Right atrium auricular region (tissue), 2 donors: Measurements from ENCODE around the gene ASAP2. TPM values are rescaled to one million over a fixed set of nuclear protein-coding genes. Genes with fewer than 3 reads are reported as not detected.

Experiments used
- DNase-seq: peaks from one replicate; pipeline ENCODE4 v3.0.0-alpha.2; 2019; ENCODE audit warnings: low spot score
- H3K27ac ChIP-seq, 2 donors: fragments of 200-600 bp; sonication (generic); 1 replicate in 1 of 2; 2 replicates in 1 of 2; pipeline ENCODE4 v1.5.1; 2016 to 2019
- H3K27me3 ChIP-seq, 2 donors: fragments of 200-600 bp; sonication (generic); one replicate each; pipeline versions ENCODE4 v1.5.1 to v1.6.0; 2017 to 2019
- H3K36me3 ChIP-seq: fragments of 200-600 bp; sonication (generic); one replicate; pipeline ENCODE4 v1.5.1; 2016
- H3K4me1 ChIP-seq, 2 donors: fragments of 200-600 bp; sonication (generic); one replicate each; pipeline versions ENCODE4 v1.5.1 to v1.6.0; 2017 to 2019
- H3K4me3 ChIP-seq, 2 donors: fragments of 200-600 bp; sonication (generic); 1 replicate in 1 of 2; 2 replicates in 1 of 2; pipeline ENCODE4 v1.5.1; 2017 to 2019; ENCODE audit warnings: mild to moderate bottlenecking in 1 of 2, moderate library complexity in 1 of 2
- H3K9me3 ChIP-seq, 2 donors: fragments of 200-600 bp; sonication (generic); one replicate each; pipeline ENCODE4 v1.5.1; 2019
- total RNA-seq, 2 donors: library from RNA; depleted of rRNA; stranded (reverse); fragments of >200 nt; gene quantifications; one replicate each; pipeline ENCODE4 v1.1.0, GENCODE V29; 2016
- TF ChIP-seq, protein P1 (sequence below), 2 donors: fragments of 200-600 bp; sonication (generic); IDR thresholded peaks; one replicate each; pipeline ENCODE4 v1.5.1; 2019; ENCODE audit warnings: antibody characterized with exemption in 2 of 2

Gene ASAP2
- total RNA-seq, 2 donors from 2014 or later, result 13.2 to 20.3 TPM

DNA sequence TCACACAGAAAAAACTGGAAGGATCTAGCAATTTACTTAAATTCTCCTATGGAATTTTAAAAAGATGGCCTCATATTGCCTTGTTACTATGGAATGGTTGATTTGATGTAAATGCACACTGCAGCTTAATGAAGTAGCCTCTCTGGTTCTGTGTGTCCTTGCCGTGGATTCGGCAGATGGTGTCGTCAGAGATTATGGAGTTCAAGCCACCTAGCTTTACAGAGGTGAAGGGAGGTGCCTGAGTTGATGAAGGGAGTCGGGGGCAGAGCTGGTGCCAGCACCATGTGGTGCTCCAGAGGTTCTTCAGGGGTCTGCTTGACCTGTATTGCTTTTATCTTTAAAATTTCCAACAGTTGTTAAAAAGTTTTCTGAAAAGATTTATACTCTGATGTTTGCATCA lies 48.8 kb downstream of the ASAP2 start:
- no peak for DNase-seq
- Histone ChIP-seq H3K4me3 (no peak overlapping the region), H3K27ac (no peak overlapping the region), H3K27me3 (no peaks in the 10 kb centered on the region), H3K36me3 (no peaks in the 10 kb centered on the region), H3K4me1 (peaks cover 0 to 66% of the 10 kb centered on the region in 2 donors), H3K9me3 (no peaks in the 10 kb centered on the region)
- TF ChIP-seq, protein P1, sequence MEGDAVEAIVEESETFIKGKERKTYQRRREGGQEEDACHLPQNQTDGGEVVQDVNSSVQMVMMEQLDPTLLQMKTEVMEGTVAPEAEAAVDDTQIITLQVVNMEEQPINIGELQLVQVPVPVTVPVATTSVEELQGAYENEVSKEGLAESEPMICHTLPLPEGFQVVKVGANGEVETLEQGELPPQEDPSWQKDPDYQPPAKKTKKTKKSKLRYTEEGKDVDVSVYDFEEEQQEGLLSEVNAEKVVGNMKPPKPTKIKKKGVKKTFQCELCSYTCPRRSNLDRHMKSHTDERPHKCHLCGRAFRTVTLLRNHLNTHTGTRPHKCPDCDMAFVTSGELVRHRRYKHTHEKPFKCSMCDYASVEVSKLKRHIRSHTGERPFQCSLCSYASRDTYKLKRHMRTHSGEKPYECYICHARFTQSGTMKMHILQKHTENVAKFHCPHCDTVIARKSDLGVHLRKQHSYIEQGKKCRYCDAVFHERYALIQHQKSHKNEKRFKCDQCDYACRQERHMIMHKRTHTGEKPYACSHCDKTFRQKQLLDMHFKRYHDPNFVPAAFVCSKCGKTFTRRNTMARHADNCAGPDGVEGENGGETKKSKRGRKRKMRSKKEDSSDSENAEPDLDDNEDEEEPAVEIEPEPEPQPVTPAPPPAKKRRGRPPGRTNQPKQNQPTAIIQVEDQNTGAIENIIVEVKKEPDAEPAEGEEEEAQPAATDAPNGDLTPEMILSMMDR (IDR thresholded peaks at IDR 0.05), result no peak

DNA sequence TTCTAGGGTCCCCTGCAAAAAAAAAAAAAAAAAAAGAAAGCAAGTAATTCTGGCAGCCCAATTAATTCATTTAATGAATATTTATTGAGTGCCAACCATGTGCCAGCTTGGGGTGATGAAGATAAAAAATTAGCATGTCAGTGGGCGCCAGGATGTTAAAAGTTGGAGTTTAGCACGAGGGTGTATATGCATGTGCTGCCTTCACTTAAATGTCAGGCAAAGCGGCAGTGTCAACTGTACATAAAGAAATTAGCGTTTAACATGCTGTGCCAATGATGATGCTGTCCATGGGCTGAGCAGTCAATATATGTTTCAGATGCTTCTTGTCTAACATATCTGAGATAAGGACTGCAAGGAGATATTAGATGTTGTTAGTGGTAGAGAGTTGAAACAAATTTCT lies 49.5 kb downstream of the ASAP2 start:
- no peaks in the 10 kb centered on the region for H3K36me3 ChIP-seq
- no peaks in the 10 kb centered on the region for H3K9me3 ChIP-seq
- H3K27me3 ChIP-seq, result no peaks in the 10 kb centered on the region
- H3K4me3 ChIP-seq, result no peak overlapping the region
- H3K27ac ChIP-seq, result no peak overlapping the region
- peaks cover 0 to 68% of the 10 kb centered on the region in 2 donors for H3K4me1 ChIP-seq
- DNase-seq, result no peak
- TF ChIP-seq, protein P1 (IDR thresholded peaks at IDR 0.05), result no peak

DNA sequence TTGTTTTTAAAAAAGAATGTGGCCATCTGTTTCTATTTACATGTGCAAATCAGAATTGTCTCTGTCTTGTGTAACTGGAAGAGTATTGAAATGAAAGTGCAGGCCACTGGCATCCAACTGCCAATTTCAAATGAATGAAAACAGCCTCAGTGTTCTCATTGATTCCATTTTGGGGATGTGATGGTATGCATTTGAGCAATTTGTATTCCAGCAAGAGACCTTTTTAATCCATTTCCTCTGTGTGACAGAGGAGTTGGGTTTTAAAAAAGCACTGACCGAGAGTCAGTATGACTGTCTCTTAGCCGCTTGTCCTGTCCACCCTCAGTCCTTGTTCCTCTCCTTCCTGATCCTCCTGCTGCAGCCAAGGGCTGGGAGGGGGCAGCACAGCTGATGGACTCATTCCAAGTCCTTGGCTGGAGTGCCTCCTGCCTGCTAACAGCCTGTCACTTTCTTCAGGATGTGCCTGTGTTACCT lies 50.0 kb downstream of the ASAP2 start:
- peak overlapping the region in 1 of 2 donors; percentile 27 for H3K27ac ChIP-seq

DNA sequence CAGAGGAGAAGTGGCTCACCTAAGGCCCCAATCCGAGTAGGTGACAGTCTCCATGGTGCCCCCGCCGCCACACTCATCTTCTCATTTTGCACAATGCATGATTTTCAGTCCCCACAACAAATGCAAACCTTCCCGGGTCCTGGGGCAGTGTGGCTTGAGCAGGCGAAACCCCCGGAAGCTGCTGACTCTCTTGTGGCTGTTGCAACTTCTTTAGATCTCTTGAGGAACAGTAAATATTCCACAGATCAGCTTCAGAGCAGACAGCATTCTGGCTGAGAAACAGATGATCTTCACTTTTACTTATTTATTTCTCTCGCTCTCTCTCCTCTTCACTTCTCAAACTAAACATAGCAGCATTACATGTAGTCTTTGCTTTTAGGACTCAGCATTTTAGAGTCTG lies 51.9 kb downstream of the ASAP2 start:
- Histone ChIP-seq H3K27me3 (no peaks in the 10 kb centered on the region), H3K36me3 (no peaks in the 10 kb centered on the region), H3K9me3 (no peaks in the 10 kb centered on the region), H3K27ac (peak overlapping the region; percentile 72 to 79), H3K4me1 (peaks cover 0 to 79% of the 10 kb centered on the region in 2 donors), H3K4me3 (no peak overlapping the region)
- DNase-seq, result no peak
- TF ChIP-seq, protein P1 (IDR thresholded peaks at IDR 0.05), result no peak

More for the DNA sequence above, 50.0 kb downstream of the ASAP2 start:
- Histone ChIP-seq H3K4me3 (no peak overlapping the region), H3K36me3 (no peaks in the 10 kb centered on the region), H3K4me1 (peaks cover 0 to 68% of the 10 kb centered on the region in 2 donors), H3K9me3 (no peaks in the 10 kb centered on the region), H3K27me3 (no peaks in the 10 kb centered on the region)
- DNase-seq, result no peak
- TF ChIP-seq, protein P1 (IDR thresholded peaks at IDR 0.05), result no peak

DNA sequence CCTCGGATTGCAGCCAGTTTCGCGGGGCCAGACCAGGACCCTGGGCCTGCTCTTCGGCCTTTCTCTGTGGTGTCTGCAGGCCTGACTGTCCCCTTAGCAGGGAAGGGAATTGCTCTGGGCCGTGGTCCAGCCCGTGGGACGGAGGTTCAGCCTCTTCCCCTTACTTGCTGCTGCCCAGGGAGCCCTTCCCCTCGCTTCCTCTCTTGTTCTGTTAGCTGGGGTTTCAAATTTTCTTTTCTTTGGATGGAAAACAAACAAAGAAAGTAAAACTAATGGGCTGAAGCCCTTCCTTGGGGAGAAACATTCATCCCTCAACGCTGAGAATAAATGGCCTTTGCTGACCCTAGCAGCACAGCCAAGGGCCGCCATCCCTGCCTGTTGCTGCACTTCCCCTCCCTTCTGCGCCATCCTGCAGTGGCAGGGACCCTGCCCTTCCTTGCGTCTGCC lies 52.4 kb downstream of the ASAP2 start:
- H3K9me3 ChIP-seq, result no peaks in the 10 kb centered on the region
- no peak overlapping the region for H3K4me3 ChIP-seq
- peaks cover 0 to 83% of the 10 kb centered on the region in 2 donors for H3K4me1 ChIP-seq
- H3K36me3 ChIP-seq, result no peaks in the 10 kb centered on the region
- no peak for DNase-seq
- H3K27ac ChIP-seq, result peak overlapping the region; percentile 72 to 79
- H3K27me3 ChIP-seq, result no peaks in the 10 kb centered on the region
- TF ChIP-seq, protein P1 (IDR thresholded peaks at IDR 0.05), result no peak

DNA sequence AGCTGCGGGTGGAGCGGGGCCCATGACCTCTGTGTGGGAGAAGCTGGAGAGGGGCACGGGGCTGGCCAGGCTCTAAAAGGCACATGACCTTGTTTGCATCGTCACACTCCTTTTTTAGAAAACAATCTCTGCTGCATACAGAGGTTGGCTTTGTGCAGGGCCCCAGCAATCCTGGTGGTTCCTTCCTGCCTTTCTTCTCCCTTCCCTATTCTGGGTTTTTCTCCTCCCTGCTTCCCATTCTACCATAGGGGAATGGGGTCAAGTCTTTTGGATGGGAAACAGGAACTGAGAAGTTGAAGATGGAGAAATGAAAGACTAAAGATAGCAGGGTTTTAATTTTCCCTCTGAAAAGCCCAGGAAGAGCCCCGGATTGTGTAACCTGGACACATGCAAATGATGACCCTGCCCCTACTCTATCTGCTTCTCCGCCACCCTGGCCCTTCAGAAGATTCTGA lies 53.9 kb downstream of the ASAP2 start:
- TF ChIP-seq, protein P1 (IDR thresholded peaks at IDR 0.05), result no peak
- DNase-seq, result no peak
- H3K4me1 ChIP-seq, result peaks cover 0 to 93% of the 10 kb centered on the region in 2 donors
- H3K36me3 ChIP-seq, result no peaks in the 10 kb centered on the region
- no peak overlapping the region for H3K4me3 ChIP-seq
- no peaks in the 10 kb centered on the region for H3K9me3 ChIP-seq
- peak overlapping the region; percentile 72 to 79 for H3K27ac ChIP-seq
- no peaks in the 10 kb centered on the region for H3K27me3 ChIP-seq
